GM19397 (cell line): ENCODE measurements around the gene LHFPL5.

Source experiments
- ATAC-seq: cut with Tn5 transposase; IDR thresholded peaks from one replicate; pipeline ENCODE4 v1.9.1; 2021; ENCODE audit warnings: mild to moderate bottlenecking, moderate library complexity; ENCODE audit not compliant: unreplicated experiment

Gene LHFPL5

DNA sequence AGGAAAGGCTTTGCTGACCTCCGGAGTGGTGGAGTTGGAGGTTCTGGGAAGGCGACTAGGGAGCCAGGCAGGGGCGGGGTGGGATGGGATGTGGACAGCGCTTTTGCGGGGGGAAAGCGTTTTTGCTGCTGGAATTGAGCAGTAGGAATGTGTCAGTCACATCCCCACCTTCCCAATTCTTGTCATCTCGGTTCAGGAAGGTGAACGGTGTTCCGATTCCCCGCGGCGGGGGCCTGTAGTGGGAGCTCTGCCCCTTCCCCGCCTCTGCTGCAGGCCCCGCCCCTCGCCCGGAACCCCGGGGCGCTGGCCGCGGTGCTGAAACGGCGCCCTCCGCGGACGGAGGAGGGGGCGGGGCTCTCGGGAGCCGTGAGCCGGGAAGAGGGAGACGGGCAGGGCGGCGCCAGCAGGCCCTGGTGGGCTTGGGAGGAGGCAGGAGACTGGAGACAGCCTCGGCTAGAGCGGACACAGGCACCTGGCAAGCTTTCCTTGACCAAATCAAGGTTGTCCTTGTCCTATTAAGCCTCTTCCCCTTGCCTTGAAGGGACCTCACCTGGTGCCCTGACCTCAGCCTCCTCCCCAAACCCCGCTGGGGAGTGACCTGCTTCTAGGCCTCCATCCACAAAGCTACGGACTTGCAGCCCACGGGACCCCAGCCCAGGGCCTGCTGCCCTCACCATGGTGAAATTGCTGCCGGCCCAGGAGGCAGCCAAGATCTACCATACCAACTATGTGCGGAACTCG is at the start of gene LHFPL5:
LHFPL5 (plus strand) TSS at position 357 of the 741 bp plus-strand sequence; CDS start at position 676, 319 bp downstream.
- ATAC-seq = no peak

DNA sequence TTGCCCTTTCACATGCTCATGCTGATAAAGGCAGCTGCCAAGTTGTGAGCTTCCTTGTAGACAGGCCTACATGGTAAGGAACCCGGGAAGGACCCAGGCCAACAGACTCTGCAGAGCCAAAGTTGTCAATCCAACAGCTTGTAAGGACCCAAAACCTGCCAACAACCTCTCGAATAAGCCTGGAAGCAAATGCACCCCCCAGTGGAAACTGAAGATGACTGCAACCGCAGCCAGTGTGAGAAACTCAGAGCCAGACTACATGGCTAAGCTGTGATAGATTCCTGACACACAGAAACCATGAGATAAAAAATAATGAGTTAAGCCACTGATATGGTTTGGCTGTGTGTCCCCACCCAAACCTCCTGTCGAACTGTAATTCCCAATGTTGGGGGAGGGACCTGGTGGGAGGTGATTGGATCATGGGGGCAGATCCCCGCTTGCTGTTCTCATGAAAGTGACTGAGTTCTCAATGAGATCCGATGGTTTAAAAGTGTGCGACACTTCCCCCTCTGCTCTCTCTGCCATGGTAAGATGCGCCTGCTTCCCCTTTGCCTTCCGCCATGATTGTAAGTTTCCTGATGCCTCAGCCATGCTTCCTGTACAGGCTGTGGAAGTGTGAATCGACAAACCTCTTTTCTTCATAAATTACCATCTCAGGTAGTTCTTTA is 47.6 kb upstream of the LHFPL5 start:
- no peak for ATAC-seq

DNA sequence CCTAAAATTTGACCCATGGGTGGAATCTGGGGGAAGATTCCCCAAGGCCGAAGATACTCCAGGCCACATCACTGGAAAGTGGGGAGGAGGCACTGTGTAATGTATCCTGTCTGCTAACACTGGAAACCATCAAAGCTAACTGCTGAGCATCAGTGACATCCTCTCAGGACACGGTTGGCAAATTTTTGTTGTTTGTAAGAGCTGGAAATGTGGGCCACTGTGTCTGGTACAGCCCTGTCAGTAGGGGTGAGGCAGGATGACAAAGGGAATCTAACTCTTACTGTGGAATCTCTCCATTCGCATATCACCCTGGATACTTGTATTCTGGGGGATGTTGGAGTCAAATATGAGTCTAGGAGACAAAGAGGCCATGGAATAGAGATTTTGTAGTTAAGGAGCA is 45.7 kb upstream of the LHFPL5 start:
- no peak for ATAC-seq

GRCh38 chr6:35765739-35766138 is 39.4 kb upstream of the LHFPL5 start:
- ATAC-seq = no peak

GRCh38 chr6:35769211-35769610 is 35.9 kb upstream of the LHFPL5 start:
- no peak for ATAC-seq

GRCh38 chr6:35771343-35771627 is 33.9 kb upstream of the LHFPL5 start:
- no peak for ATAC-seq

DNA sequence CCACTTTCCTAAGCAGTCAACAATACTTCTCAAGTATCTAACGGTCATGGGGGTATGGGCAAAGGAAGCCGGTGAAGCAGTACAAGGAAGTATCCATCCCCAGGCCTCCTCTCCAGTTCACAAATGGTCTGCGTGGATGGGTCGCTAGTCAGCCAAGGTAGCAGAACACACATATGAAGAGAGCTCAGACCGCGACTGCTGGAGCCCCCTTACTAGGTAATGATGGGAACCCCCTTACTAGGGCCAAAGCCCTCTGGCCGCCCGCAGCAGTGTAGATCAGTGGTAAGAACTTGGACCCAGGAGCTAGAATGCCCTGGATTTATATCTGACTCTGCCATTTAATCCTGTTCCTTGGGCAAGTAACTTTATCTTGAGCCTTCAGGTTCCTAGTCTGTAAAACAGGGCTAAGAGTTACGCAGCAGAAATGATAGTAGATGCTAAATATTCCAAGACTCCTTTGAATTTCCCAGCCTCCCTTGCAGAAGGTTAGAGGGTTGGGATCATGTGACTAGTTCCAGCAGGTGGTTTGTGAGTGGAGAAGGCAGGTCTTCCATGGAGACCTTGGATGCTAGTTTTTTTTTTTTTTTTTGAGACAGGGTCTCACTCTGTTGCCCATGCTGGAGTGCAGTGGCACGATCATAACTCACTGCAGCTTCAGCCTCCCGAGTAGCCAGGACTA is 30.9 kb upstream of the LHFPL5 start:
- ATAC-seq = no peak

- no peak for ATAC-seq
Measured at GRCh38 chr6:35775031-35775430, 30.1 kb upstream of the LHFPL5 start.

GRCh38 chr6:35776364-35777215 is 28.6 kb upstream of the LHFPL5 start, which contains the start of gene CLPSL2:
Gene CLPSL2, plus strand, starts transcription at chr6:35776598. Its CDS starts 21 bp downstream, at chr6:35776619.
- ATAC-seq = no peak

GRCh38 chr6:35777356-35778102 is 27.6 kb upstream of the LHFPL5 start:
- no peak for ATAC-seq

GRCh38 chr6:35778437-35778836 is 26.7 kb upstream of the LHFPL5 start:
- no peak for ATAC-seq

- no peak for ATAC-seq
Measured at GRCh38 chr6:35780719-35781118, 24.4 kb upstream of the LHFPL5 start, which contains the start of gene CLPSL1. Gene CLPSL1, plus strand, starts transcription at chr6:35781019. Its CDS starts 92 bp downstream, at chr6:35781111.

GRCh38 chr6:35781290-35781689 is 23.9 kb upstream of the LHFPL5 start:
- no peak for ATAC-seq

GRCh38 chr6:35782424-35782823 is 22.7 kb upstream of the LHFPL5 start:
- no peak for ATAC-seq

DNA sequence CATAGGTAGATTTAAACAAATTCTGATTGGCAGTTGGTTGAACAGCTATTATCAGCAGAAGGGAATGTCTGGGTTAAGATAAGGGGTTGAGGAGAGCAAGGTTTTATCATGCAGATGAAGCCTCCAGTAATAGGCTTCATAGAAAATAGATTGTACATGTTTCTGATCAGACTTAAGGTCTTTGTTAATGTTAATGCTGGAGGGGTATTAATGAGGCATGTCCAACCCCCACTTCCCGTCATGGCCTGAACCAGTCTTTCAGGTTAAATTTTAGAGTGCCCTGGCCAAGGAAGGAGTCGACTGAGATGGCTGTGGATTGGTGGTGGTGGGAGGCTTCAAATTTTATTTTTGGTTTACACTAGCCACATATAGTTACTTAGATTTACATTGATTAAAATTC is 21.0 kb upstream of the LHFPL5 start:
- ATAC-seq = no peak

DNA sequence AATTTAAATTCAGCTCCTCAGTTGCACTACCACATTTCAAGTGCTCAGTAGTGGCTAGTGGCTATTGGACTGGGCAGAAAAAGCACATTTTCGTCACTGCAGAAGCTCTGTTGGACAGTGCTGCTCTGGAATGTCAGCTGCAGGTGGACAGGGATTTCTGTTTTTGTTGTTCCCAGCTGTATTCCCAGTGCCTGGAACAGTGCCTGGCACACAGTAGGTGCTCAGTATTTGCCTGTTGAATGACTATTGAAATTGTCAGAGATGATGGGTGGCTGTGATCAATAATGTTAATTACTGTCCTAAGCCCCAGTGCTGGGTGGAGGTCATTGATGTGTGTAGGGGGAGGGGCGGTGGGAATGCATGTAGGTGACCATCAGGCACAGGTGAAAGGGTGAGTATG is 18.9 kb upstream of the LHFPL5 start:
- no peak for ATAC-seq

DNA sequence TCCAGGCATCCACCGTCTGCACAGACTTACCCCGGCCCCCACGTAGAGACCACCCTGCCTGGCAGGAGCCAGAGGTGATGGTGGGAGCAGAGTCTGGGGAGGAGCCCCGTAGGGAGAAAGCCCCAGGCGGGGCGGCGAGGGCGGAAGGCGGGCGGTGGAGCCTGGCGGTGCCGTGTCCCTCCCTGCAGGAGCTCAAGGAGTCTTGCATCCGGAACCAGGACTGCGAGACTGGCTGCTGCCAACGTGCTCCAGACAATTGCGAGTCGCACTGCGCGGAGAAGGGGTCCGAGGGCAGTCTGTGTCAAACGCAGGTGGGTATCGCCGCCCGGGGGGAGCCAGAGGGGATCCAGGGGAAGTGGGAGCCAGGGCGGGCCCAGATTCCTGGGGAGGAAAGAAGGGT is 18.3 kb upstream of the LHFPL5 start:
- no peak for ATAC-seq

GRCh38 chr6:35787266-35788218 is 17.6 kb upstream of the LHFPL5 start:
- ATAC-seq = no peak

DNA sequence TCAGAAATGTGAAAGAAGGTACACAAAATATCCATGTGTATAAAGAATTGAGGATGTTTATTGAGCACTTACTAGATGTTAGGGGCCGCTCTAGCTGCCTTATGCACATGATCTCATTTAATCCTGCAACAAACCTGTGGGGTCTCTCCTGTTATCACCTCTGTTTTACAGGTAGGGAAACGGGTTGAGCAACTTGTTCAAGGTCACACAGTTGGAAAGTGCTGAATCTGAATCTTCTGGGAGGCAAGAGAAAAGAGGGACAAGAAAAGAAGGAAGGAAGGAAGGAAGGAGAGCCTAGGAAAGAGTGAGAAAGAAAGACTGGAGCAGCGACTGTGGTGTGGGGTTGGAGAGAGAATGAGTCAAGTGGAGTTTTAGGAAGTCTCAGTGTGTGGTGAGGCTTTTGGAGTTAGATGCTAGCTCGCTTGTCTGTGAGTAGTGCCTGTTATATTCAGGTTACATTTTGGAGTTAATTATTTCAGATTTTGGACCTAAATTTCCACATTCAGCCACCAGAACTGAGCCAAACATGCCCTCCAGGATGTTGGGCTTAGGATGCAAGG is 16.6 kb upstream of the LHFPL5 start:
- no peak for ATAC-seq
